H9 (cell line): Measurements from ENCODE around the gene FAM13C. TPM values are rescaled to one million over a fixed set of nuclear protein-coding genes. Genes with fewer than 3 reads are reported as not detected.

Source experiments
- DNase-seq: peaks from one replicate; pipeline ENCODE4 v3.0.0-alpha.2; 2017
- H2AFZ ChIP-seq: one replicate; pipeline ENCODE4 v1.6.1; 2013; ENCODE audit warnings: mild to moderate bottlenecking, low read length, control low read depth, moderate library complexity
- H2AK5ac ChIP-seq: 2 replicates; pipeline ENCODE4 v1.6.1; 2013; ENCODE audit warnings: low read length, control low read depth, mixed read lengths; ENCODE audit not compliant: insufficient read length
- H2BK120ac ChIP-seq: one replicate; pipeline ENCODE4 v1.6.1; 2013; ENCODE audit warnings: low read depth, mild to moderate bottlenecking, low read length, control low read depth, inconsistent platforms; ENCODE audit not compliant: poor library complexity, severe bottlenecking
- H2BK12ac ChIP-seq: 2 replicates; pipeline ENCODE4 v1.6.1; 2013; ENCODE audit warnings: low read length, control low read depth, mixed read lengths, low read depth; ENCODE audit not compliant: insufficient read length
- H2BK15ac ChIP-seq: 2 replicates; pipeline ENCODE4 v1.6.1; 2013; ENCODE audit warnings: low read depth, low read length, control low read depth
- H2BK20ac ChIP-seq: one replicate; pipeline ENCODE4 v1.6.1; 2013; ENCODE audit warnings: low read depth, mild to moderate bottlenecking, low read length, control low read depth, inconsistent platforms; ENCODE audit not compliant: poor library complexity, severe bottlenecking
- H2BK5ac ChIP-seq: 2 replicates; pipeline ENCODE4 v1.6.1; 2013; ENCODE audit warnings: low read length, control low read depth, mixed read lengths; ENCODE audit not compliant: insufficient read length
- H3K14ac ChIP-seq: 2 replicates; pipeline ENCODE4 v1.6.1; 2013; ENCODE audit warnings: low read length, control low read depth; ENCODE audit not compliant: insufficient read depth
- H3K18ac ChIP-seq: 2 replicates; pipeline ENCODE4 v1.6.1; 2013; ENCODE audit warnings: low read depth, mild to moderate bottlenecking, mixed read lengths, low read length, control low read depth; ENCODE audit not compliant: insufficient read length
- H3K23ac ChIP-seq: 2 replicates; pipeline ENCODE4 v1.6.1; 2013; ENCODE audit warnings: low read length, control low read depth, mixed read lengths, low read depth; ENCODE audit not compliant: insufficient read length
- H3K23me2 ChIP-seq: 2 replicates; pipeline ENCODE4 v1.6.1; 2013; ENCODE audit warnings: low read depth, mild to moderate bottlenecking, mixed read lengths, low read length, control low read depth; ENCODE audit not compliant: insufficient read length, poor library complexity, severe bottlenecking
- H3K27ac ChIP-seq: 2 replicates; pipeline ENCODE4 v1.5.1; 2013; ENCODE audit warnings: low read length, control low read depth, mixed read lengths, low read depth; ENCODE audit not compliant: insufficient read length
- H3K27me3 ChIP-seq: 2 replicates; pipeline ENCODE4 v1.6.1; 2013; ENCODE audit warnings: low read length, control low read depth, inconsistent platforms; ENCODE audit not compliant: insufficient read depth
- H3K4ac ChIP-seq: 2 replicates; pipeline ENCODE4 v1.6.1; 2013; ENCODE audit warnings: low read depth, mild to moderate bottlenecking, control low read depth, inconsistent platforms, low read length, moderate library complexity
- H3K4me1 ChIP-seq: 2 replicates; pipeline ENCODE4 v1.6.1; 2013; ENCODE audit warnings: low read length, control low read depth, inconsistent platforms; ENCODE audit not compliant: insufficient read depth
- H3K4me2 ChIP-seq: 2 replicates; pipeline ENCODE4 v1.6.1; 2013; ENCODE audit warnings: low read length, control low read depth, mixed read lengths; ENCODE audit not compliant: insufficient read length, insufficient read depth
- H3K56ac ChIP-seq: 2 replicates; pipeline ENCODE4 v1.6.1; 2013; ENCODE audit warnings: low read depth, mild to moderate bottlenecking, mixed read lengths, low read length, control low read depth; ENCODE audit not compliant: insufficient read length
- H3K79me1 ChIP-seq: 2 replicates; pipeline ENCODE4 v1.6.1; 2013; ENCODE audit warnings: low read depth, mild to moderate bottlenecking, moderate library complexity, low read length, control low read depth, inconsistent platforms; ENCODE audit not compliant: insufficient read depth, poor library complexity, severe bottlenecking
- H3K79me2 ChIP-seq: 2 replicates; pipeline ENCODE4 v1.6.1; 2013; ENCODE audit warnings: low read length, control low read depth, inconsistent platforms; ENCODE audit not compliant: insufficient read depth
- H3K9ac ChIP-seq: 2 replicates; pipeline ENCODE4 v1.6.1; 2013; ENCODE audit warnings: low read length, control low read depth, mixed read lengths; ENCODE audit not compliant: insufficient read length; ENCODE audit errors: extremely low read depth
- H3K9me3 ChIP-seq: one replicate; pipeline ENCODE4 v1.6.1; 2013; ENCODE audit warnings: low read depth, low read length, inconsistent platforms; ENCODE audit not compliant: control insufficient read depth
- H3T11ph ChIP-seq: one replicate; pipeline ENCODE4 v1.6.1; 2013; ENCODE audit warnings: mild to moderate bottlenecking, low read length, control low read depth, inconsistent platforms
- H4K20me1 ChIP-seq: one replicate; pipeline ENCODE4 v1.6.1; 2013; ENCODE audit not compliant: control insufficient read depth, insufficient read length, insufficient read depth
- H4K5ac ChIP-seq: 2 replicates; pipeline ENCODE4 v1.6.1; 2013; ENCODE audit warnings: low read depth, mild to moderate bottlenecking, mixed read lengths, low read length, control low read depth; ENCODE audit not compliant: insufficient read length
- H4K8ac ChIP-seq: replicated peaks from 2 replicates; pipeline ENCODE4 v1.6.1; 2013; ENCODE audit warnings: low read length, control low read depth, mixed read lengths, low read depth; ENCODE audit not compliant: insufficient read length
- H4K91ac ChIP-seq: 2 replicates; pipeline ENCODE4 v1.6.1; 2013; ENCODE audit warnings: low read depth, mild to moderate bottlenecking, moderate library complexity, mixed read lengths, low read length, control low read depth; ENCODE audit not compliant: insufficient read length
- H3K27ac Mint-ChIP-seq, 3 experiments: 2 replicates in 2 of 3; 3 replicates in 1 of 3; pipeline ENCODE4 v1.8.0; 2020 to 2021; ENCODE audit warnings: mixed read lengths in 3 of 3, mild to moderate bottlenecking in 1 of 3, moderate library complexity in 1 of 3
- H3K27me3 Mint-ChIP-seq: 2 replicates; pipeline ENCODE4 v1.8.0; 2021; ENCODE audit warnings: low read depth, mild to moderate bottlenecking, moderate library complexity, mixed read lengths
- H3K36me3 Mint-ChIP-seq, 3 experiments: 2 replicates in 2 of 3; 3 replicates in 1 of 3; pipeline ENCODE4 v1.8.0; 2020 to 2021; ENCODE audit warnings: low read depth in 3 of 3, mixed read lengths in 3 of 3; ENCODE audit not compliant: insufficient read depth in 1 of 3
- H3K4me1 Mint-ChIP-seq, 2 experiments: 2 replicates each; pipeline ENCODE4 v1.8.0; 2020; ENCODE audit warnings: mixed read lengths in 2 of 2
- H3K4me3 Mint-ChIP-seq, 2 experiments: 2 replicates in 1 of 2; 3 replicates in 1 of 2; pipeline ENCODE4 v1.8.0; 2020 to 2021; ENCODE audit warnings: mild to moderate bottlenecking in 2 of 2, mixed read lengths in 2 of 2, moderate library complexity in 1 of 2
- H3K9me3 Mint-ChIP-seq, 2 experiments: 2 replicates in 1 of 2; 3 replicates in 1 of 2; pipeline ENCODE4 v1.8.0; 2020; ENCODE audit warnings: mild to moderate bottlenecking in 2 of 2, mixed read lengths in 2 of 2, moderate library complexity in 1 of 2
- CTCF ChIP-seq: fragments of 200-600 bp; sonication (generic); conservative IDR thresholded peaks from 3 replicates; pipeline ENCODE4 v1.8.0; 2021; ENCODE audit warnings: antibody characterized with exemption, mild to moderate bottlenecking
- WGBS: extraction: QIAGEN DNeasy Blood & Tissue Kit; methylation state at CpG from one replicate; pipeline ENCODE4 v1.1.7; 2013; ENCODE audit warnings: missing lambda C conversion rate, low lambda C conversion rate, mixed read lengths; ENCODE audit not compliant: insufficient read length; ENCODE audit errors: extremely low coverage; 5-methylcytosine and 5-hydroxymethylcytosine counted together
- total RNA-seq: library from RNA; stranded (reverse); gene quantifications from 2 replicates; pipeline ENCODE4 v1.2.1, GENCODE V29; 2021

Gene FAM13C
- total RNA-seq, 1 experiment from 2014 or later, result 0.31 TPM

- H3K18ac ChIP-seq, result no peak overlapping the region
- no peak overlapping the region for H4K91ac ChIP-seq
- H2BK12ac ChIP-seq, result no peak overlapping the region
- WGBS, result no CpG with 5 or more reads among the region's 1 CpG
- H3K14ac ChIP-seq, result no peak overlapping the region
- no peak overlapping the region for H2BK120ac ChIP-seq
- no peaks in the 10 kb centered on the region; the same call in 1 of the 2 replicates for H3K4me1 ChIP-seq
- Mint-ChIP-seq H3K9me3 (no peaks in the 10 kb centered on the region), H3K36me3 (no peaks in the 10 kb centered on the region), H3K4me1 (peaks cover 10 to 11% of the 10 kb centered on the region in 2 experiments), H3K27ac (no peak overlapping the region), H3K27me3 (no peaks in the 10 kb centered on the region), H3K4me3 (no peak overlapping the region)
- no peak overlapping the region for H2AFZ ChIP-seq
- no peak overlapping the region for H3K23ac ChIP-seq
- H3K4me2 ChIP-seq, result no peak overlapping the region
- no peak overlapping the region for H3K27ac ChIP-seq
- no peak overlapping the region for H3T11ph ChIP-seq
- H2BK15ac ChIP-seq, result no peak overlapping the region
- H2AK5ac ChIP-seq, result no peak overlapping the region
- no peak overlapping the region for H2BK20ac ChIP-seq
- H4K8ac ChIP-seq, result no peak overlapping the region
- H3K79me2 ChIP-seq, result no peaks in the 10 kb centered on the region
- no peak overlapping the region for H3K4ac ChIP-seq
- H3K79me1 ChIP-seq, result no peaks in the 10 kb centered on the region
- no peak for DNase-seq
- no peak overlapping the region for H2BK5ac ChIP-seq
- no peak overlapping the region for H3K9ac ChIP-seq
- no peak for TF ChIP-seq CTCF
- no peaks in the 10 kb centered on the region for H3K23me2 ChIP-seq
- no peak overlapping the region for H3K56ac ChIP-seq
- no peaks in the 10 kb centered on the region for H3K9me3 ChIP-seq
- H3K27me3 ChIP-seq, result no peaks in the 10 kb centered on the region
- no peaks in the 10 kb centered on the region for H4K20me1 ChIP-seq
- H4K5ac ChIP-seq, result no peak overlapping the region
Observed at GRCh38 chr10:59372543-59372942, 10.2 kb upstream of the FAM13C start.
